SU-DHL-6 (cell line): Measurements from ENCODE around the gene CFAP97D2.

Experiments
- H2AFZ ChIP-seq: fragments of 200-600 bp; sonication (generic); 2 replicates; pipeline ENCODE4 v1.6.1; 2014; ENCODE audit warnings: low read depth, mild to moderate bottlenecking, moderate library complexity, mixed read lengths, antibody characterized with exemption, low read length; ENCODE audit not compliant: severe bottlenecking
- H3F3A ChIP-seq: fragments of 200-600 bp; shearing (Covaris generic); 2 replicates; pipeline ENCODE4 v1.6.0; 2016; ENCODE audit warnings: antibody characterized with exemption, mild to moderate bottlenecking; ENCODE audit not compliant: insufficient read depth
- H3K27ac ChIP-seq: fragments of 200-600 bp; sonication (generic); 2 replicates; pipeline ENCODE4 v1.5.1; 2016; ENCODE audit warnings: low read depth, mild to moderate bottlenecking, low read length, moderate library complexity, mixed read lengths
- H3K27me3 ChIP-seq: fragments of 200-600 bp; sonication (generic), shearing (Covaris generic); 2 replicates; pipeline ENCODE4 v1.6.0; 2014; ENCODE audit warnings: mild to moderate bottlenecking, low read length
- H3K36me3 ChIP-seq: fragments of 200-600 bp; sonication (generic); 2 replicates; pipeline ENCODE4 v1.6.1; 2014; ENCODE audit warnings: mild to moderate bottlenecking, low read length, mixed read lengths
- H3K4me2 ChIP-seq: fragments of 300-600, 200-600 bp; shearing (Covaris generic), sonication (generic); 2 replicates; pipeline ENCODE4 v1.6.0; 2014; ENCODE audit warnings: low read length, low read depth, mild to moderate bottlenecking; ENCODE audit not compliant: poor library complexity, severe bottlenecking
- H3K4me3 ChIP-seq: fragments of 200-600 bp; sonication (generic); 2 replicates; pipeline ENCODE4 v1.5.1; 2014; ENCODE audit warnings: antibody characterized with exemption, low read length, mild to moderate bottlenecking, mixed read lengths; ENCODE audit not compliant: insufficient read depth, poor library complexity, severe bottlenecking
- H3K79me2 ChIP-seq: fragments of 200-600 bp; sonication (generic); 2 replicates; pipeline ENCODE4 v1.6.1; 2014; ENCODE audit warnings: mild to moderate bottlenecking, low read length, moderate library complexity; ENCODE audit not compliant: insufficient read depth
- H3K9ac ChIP-seq: fragments of 200-600 bp; sonication (generic); 2 replicates; pipeline ENCODE4 v1.7.0; 2014; ENCODE audit warnings: mild to moderate bottlenecking, low read length
- H3K9me2 ChIP-seq: fragments of 200-600 bp; sonication (generic); replicated peaks from 2 replicates; pipeline ENCODE4 v1.6.1; 2014; ENCODE audit warnings: low read length; ENCODE audit not compliant: insufficient read depth
- H3K9me3 ChIP-seq: fragments of 200-600 bp; sonication (generic); 2 replicates; pipeline ENCODE4 v1.6.1; 2014; ENCODE audit warnings: low read length, mixed read lengths; ENCODE audit not compliant: insufficient read depth
- H4K20me1 ChIP-seq: fragments of 200-600 bp; sonication (generic); 2 replicates; pipeline ENCODE4 v1.6.1; 2014; ENCODE audit warnings: low read depth, mild to moderate bottlenecking, antibody characterized with exemption, low read length, moderate library complexity, mixed read lengths
- EZH2phosphoT487 ChIP-seq: fragments of 200-600 bp; sonication (generic), shearing (Covaris generic); conservative IDR thresholded peaks from 2 replicates; pipeline ENCODE4 v1.6.1; 2018; ENCODE audit warnings: mild to moderate bottlenecking, antibody characterized with exemption, low read length, moderate library complexity, mixed read lengths
- TF ChIP-seq, protein P1 (sequence below): fragments of 200-600 bp; sonication (generic); IDR thresholded peaks from one replicate; pipeline ENCODE4 v1.5.1; 2017; ENCODE audit warnings: antibody characterized with exemption, mild to moderate bottlenecking, low read length, moderate library complexity; ENCODE audit not compliant: insufficient read depth, poor library complexity, severe bottlenecking

Gene CFAP97D2

DNA sequence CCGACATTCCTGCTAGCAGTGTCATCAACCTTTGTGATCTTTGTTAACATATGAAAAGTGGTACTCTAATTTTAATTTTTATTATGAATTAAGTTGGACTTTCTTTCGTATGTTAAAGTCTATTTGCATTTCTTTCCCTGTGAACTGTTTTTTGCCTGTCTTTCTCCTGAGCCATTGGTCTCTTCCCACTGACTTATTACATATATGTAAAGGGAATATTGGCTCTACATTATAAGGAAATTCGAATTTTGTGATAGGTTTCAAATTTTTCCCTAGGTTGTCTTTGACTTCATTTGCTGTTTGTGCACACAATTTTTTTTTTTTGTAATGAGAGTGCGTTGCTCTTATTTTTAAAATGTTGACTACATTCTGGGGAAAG is 55.2 kb downstream of the CFAP97D2 start:
- peak overlapping the region; percentile 85 for H3K4me2 ChIP-seq
- H2AFZ ChIP-seq = peak overlapping the region; percentile 99
- peaks cover 23% of the 10 kb centered on the region for H3K79me2 ChIP-seq
- H3K27me3 ChIP-seq = no peaks in the 10 kb centered on the region
- H3K4me3 ChIP-seq = peak overlapping the region; percentile 67
- H3F3A ChIP-seq = 0 out of 2 replicates have a peak, but pooled peaks cover 6% of the 10 kb centered on the region
- H3K9me3 ChIP-seq = no peaks in the 10 kb centered on the region
- TF ChIP-seq, protein P1, sequence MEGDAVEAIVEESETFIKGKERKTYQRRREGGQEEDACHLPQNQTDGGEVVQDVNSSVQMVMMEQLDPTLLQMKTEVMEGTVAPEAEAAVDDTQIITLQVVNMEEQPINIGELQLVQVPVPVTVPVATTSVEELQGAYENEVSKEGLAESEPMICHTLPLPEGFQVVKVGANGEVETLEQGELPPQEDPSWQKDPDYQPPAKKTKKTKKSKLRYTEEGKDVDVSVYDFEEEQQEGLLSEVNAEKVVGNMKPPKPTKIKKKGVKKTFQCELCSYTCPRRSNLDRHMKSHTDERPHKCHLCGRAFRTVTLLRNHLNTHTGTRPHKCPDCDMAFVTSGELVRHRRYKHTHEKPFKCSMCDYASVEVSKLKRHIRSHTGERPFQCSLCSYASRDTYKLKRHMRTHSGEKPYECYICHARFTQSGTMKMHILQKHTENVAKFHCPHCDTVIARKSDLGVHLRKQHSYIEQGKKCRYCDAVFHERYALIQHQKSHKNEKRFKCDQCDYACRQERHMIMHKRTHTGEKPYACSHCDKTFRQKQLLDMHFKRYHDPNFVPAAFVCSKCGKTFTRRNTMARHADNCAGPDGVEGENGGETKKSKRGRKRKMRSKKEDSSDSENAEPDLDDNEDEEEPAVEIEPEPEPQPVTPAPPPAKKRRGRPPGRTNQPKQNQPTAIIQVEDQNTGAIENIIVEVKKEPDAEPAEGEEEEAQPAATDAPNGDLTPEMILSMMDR = no peak
- no peak for TF ChIP-seq EZH2phosphoT487
- no peaks in the 10 kb centered on the region for H4K20me1 ChIP-seq
- no peak overlapping the region for H3K27ac ChIP-seq
- no peaks in the 10 kb centered on the region for H3K9me2 ChIP-seq
- peaks cover 12% of the 10 kb centered on the region; the same call in 1 of the 2 replicates for H3K36me3 ChIP-seq
- H3K9ac ChIP-seq = peak overlapping the region; percentile 75

DNA sequence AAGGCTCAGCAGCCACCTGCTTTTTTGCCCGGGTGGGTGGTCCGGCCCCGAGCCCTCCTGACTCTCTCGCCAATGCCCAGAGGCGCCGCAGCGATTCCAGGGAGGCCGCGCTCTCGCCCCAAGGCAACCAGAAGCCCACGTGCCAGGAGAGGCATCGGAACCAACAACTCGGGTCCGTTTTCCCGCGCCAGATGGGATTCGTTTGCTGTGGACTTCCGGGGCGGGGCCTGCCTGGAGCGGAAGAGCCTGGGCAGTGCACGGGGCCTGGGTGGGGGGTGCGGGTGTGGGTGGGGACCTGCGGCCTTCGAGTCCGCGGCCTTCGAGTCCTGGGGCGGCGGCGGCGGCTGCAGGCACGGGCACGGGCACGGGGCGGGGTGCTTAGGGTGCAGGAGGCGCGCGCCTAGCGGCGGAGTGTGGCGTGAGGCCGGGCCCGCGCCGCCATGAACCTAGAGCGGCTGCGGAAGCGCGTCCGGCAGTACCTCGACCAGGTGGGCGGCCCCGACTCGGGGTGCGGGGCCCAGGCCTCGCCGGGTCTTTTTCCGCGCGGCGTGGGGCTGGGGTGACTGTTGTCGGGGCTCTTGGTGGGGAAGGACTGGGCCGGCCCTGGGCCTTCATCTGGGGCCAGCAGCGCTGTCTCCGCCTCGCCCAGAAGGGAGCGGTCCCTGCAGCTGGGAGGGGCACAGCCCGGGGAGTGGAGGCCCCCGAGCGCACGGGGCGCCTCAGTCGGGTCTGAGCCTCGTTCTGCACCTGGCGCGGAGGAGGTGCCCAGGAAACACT is 55.8 kb downstream of the CFAP97D2 start, which contains the start of gene CDC16:
Gene CDC16, plus strand, starts transcription at position 253 of the 777 bp plus-strand sequence. Its CDS starts 188 bp downstream, at position 441.
- Histone ChIP-seq H3K9ac (peak within 1 kb of the TSS; percentile 75), H3K4me3 (peak within 1 kb of the TSS; percentile 67), H3K9me3 (no peaks in the 10 kb centered on the region), H3K27ac (peak within 1 kb of the TSS; percentile 59), H3K27me3 (no peaks in the 10 kb centered on the region), H4K20me1 (no peaks in the 10 kb centered on the region), H3K79me2 (peaks cover 23% of the 10 kb centered on the region), H3K4me2 (peak within 1 kb of the TSS; percentile 85), H3K36me3 (peaks cover 18% of the 10 kb centered on the region; the same call in 1 of the 2 replicates), H3K9me2 (no peaks in the 10 kb centered on the region), H3F3A (0 out of 2 replicates have a peak, but pooled peaks cover 6% of the 10 kb centered on the region), H2AFZ (peak within 1 kb of the TSS; percentile 99)
- TF ChIP-seq, protein P1 = no peak

DNA sequence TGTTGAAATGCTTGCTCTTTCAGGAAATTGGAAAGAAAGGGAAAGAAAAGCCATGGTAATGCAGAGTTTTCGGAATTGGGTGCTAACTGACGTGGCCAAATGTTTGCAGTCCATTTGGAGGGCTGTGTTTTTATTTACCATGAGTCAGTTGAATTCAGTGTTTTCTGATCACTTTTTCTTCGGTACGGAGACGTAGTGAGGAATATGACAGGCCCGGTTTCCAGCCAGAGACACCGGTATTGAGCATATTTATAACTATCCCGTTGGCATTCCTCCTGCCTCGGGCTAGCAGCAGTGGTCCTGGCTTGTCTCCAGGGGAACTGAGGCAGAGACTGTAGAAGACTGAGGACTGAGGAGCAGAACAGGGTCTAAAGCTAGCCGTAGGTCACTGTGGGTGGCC is 56.6 kb downstream of the CFAP97D2 start:
- no peak for TF ChIP-seq EZH2phosphoT487
- TF ChIP-seq, protein P1 = no peak
- H3K36me3 ChIP-seq = peaks cover 22% of the 10 kb centered on the region; the same call in 1 of the 2 replicates
- H2AFZ ChIP-seq = no peak overlapping the region

More for the DNA sequence above, 56.6 kb downstream of the CFAP97D2 start:
- Histone ChIP-seq H3F3A (0 out of 2 replicates have a peak, but pooled peaks cover 6% of the 10 kb centered on the region), H3K4me3 (peak overlapping the region; percentile 67), H3K27me3 (no peaks in the 10 kb centered on the region), H3K27ac (peak overlapping the region; percentile 59), H3K79me2 (peaks cover 23% of the 10 kb centered on the region), H4K20me1 (no peaks in the 10 kb centered on the region), H3K9me3 (no peaks in the 10 kb centered on the region), H3K4me2 (peak overlapping the region; percentile 85), H3K9me2 (no peaks in the 10 kb centered on the region), H3K9ac (peak overlapping the region; percentile 75)
